Muscle layer of colon (tissue), 2 donors: ENCODE data around the gene GTF2H1.

ENCODE experiments used
- H3K27ac ChIP-seq: one replicate; pipeline ENCODE4 v1.7.0; 2013; ENCODE audit warnings: low read depth, mild to moderate bottlenecking, low read length, moderate library complexity
- H3K27me3 ChIP-seq, 2 donors: one replicate each; pipeline ENCODE4 v1.7.0; 2013; ENCODE audit warnings: low read length in 2 of 2, mild to moderate bottlenecking in 2 of 2; ENCODE audit not compliant: insufficient read depth in 2 of 2, control insufficient read depth in 1 of 2
- H3K36me3 ChIP-seq: one replicate; pipeline ENCODE4 v1.7.0; 2013; ENCODE audit warnings: mild to moderate bottlenecking, low read length; ENCODE audit not compliant: insufficient read depth
- H3K4me1 ChIP-seq: one replicate; pipeline ENCODE4 v1.7.0; 2013; ENCODE audit warnings: mild to moderate bottlenecking, low read length; ENCODE audit not compliant: insufficient read depth
- H3K4me3 ChIP-seq, 2 donors: one replicate each; pipeline ENCODE4 v1.7.0; 2013; ENCODE audit warnings: low read length in 2 of 2, low read depth in 1 of 2, mild to moderate bottlenecking in 1 of 2, moderate library complexity in 1 of 2
- H3K9ac ChIP-seq: one replicate; pipeline ENCODE4 v1.7.0; 2013; ENCODE audit warnings: low read length
- H3K9me3 ChIP-seq: one replicate; pipeline ENCODE4 v1.7.0; 2013; ENCODE audit warnings: mild to moderate bottlenecking, low read length
- donor health status: abdominal sarcoma.
- donor health status: Adenocarcinoma of cecum.

GTF2H1 gene

GRCh38 chr11:18361154-18361553, 38.8 kb downstream of the GTF2H1 start:
- H3K4me3 ChIP-seq: no peak overlapping the region
- no peak overlapping the region for H3K9ac ChIP-seq
- H3K36me3 ChIP-seq: peaks cover 66% of the 10 kb centered on the region
- H3K9me3 ChIP-seq: no peaks in the 10 kb centered on the region
- H3K4me1 ChIP-seq: no peaks in the 10 kb centered on the region
- no peak overlapping the region for H3K27ac ChIP-seq
- no peaks in the 10 kb centered on the region for H3K27me3 ChIP-seq

GRCh38 chr11:18364495-18365073, 42.2 kb downstream of the GTF2H1 start:
- H3K4me3 ChIP-seq: no peak overlapping the region
- no peaks in the 10 kb centered on the region for H3K9me3 ChIP-seq
- H3K36me3 ChIP-seq: peaks cover 44% of the 10 kb centered on the region
- H3K27me3 ChIP-seq: no peaks in the 10 kb centered on the region
- H3K9ac ChIP-seq: no peak overlapping the region
- no peaks in the 10 kb centered on the region for H3K4me1 ChIP-seq
- no peak overlapping the region for H3K27ac ChIP-seq

GRCh38 chr11:18365741-18366140, 43.4 kb downstream of the GTF2H1 start:
- H3K4me1 ChIP-seq: no peaks in the 10 kb centered on the region
- no peak overlapping the region for H3K4me3 ChIP-seq
- H3K36me3 ChIP-seq: peaks cover 43% of the 10 kb centered on the region
- no peak overlapping the region for H3K9ac ChIP-seq
- H3K27me3 ChIP-seq: no peaks in the 10 kb centered on the region
- H3K27ac ChIP-seq: no peak overlapping the region
- H3K9me3 ChIP-seq: no peaks in the 10 kb centered on the region

- H3K4me1 ChIP-seq: no peaks in the 10 kb centered on the region
- no peaks in the 10 kb centered on the region for H3K27me3 ChIP-seq
- no peak overlapping the region for H3K9ac ChIP-seq
- H3K4me3 ChIP-seq: no peak overlapping the region
- H3K27ac ChIP-seq: no peak overlapping the region
- no peaks in the 10 kb centered on the region for H3K9me3 ChIP-seq
- H3K36me3 ChIP-seq: peaks cover 39% of the 10 kb centered on the region
Observed at GRCh38 chr11:18366286-18366685, 43.9 kb downstream of the GTF2H1 start.

- Histone ChIP-seq H3K36me3 (peaks cover 29% of the 10 kb centered on the region), H3K4me3 (no peak overlapping the region), H3K4me1 (no peaks in the 10 kb centered on the region), H3K9me3 (no peaks in the 10 kb centered on the region), H3K9ac (no peak overlapping the region), H3K27ac (no peak overlapping the region), H3K27me3 (no peaks in the 10 kb centered on the region)
Observed at GRCh38 chr11:18367431-18367830, 45.1 kb downstream of the GTF2H1 start.

- Histone ChIP-seq H3K36me3 (peaks cover 27% of the 10 kb centered on the region), H3K4me3 (no peak overlapping the region), H3K27ac (no peak overlapping the region), H3K9me3 (no peaks in the 10 kb centered on the region), H3K9ac (no peak overlapping the region), H3K4me1 (no peaks in the 10 kb centered on the region), H3K27me3 (no peaks in the 10 kb centered on the region)
Observed at GRCh38 chr11:18368221-18368620, 45.9 kb downstream of the GTF2H1 start.

- Histone ChIP-seq H3K4me1 (no peaks in the 10 kb centered on the region), H3K4me3 (no peak overlapping the region), H3K27ac (no peak overlapping the region), H3K9ac (no peak overlapping the region), H3K27me3 (no peaks in the 10 kb centered on the region), H3K9me3 (no peaks in the 10 kb centered on the region), H3K36me3 (peaks cover 19% of the 10 kb centered on the region)
Observed at GRCh38 chr11:18369398-18369797, 47.0 kb downstream of the GTF2H1 start.

- Histone ChIP-seq H3K27me3 (no peaks in the 10 kb centered on the region), H3K9ac (no peak overlapping the region), H3K36me3 (peaks cover 5% of the 10 kb centered on the region), H3K4me1 (no peaks in the 10 kb centered on the region), H3K27ac (no peak overlapping the region), H3K4me3 (no peak overlapping the region), H3K9me3 (no peaks in the 10 kb centered on the region)
Observed at GRCh38 chr11:18371279-18371678, 48.9 kb downstream of the GTF2H1 start.

GRCh38 chr11:18372201-18372600, 49.8 kb downstream of the GTF2H1 start:
- Histone ChIP-seq H3K4me1 (no peaks in the 10 kb centered on the region), H3K27me3 (no peaks in the 10 kb centered on the region), H3K9me3 (no peaks in the 10 kb centered on the region), H3K9ac (no peak overlapping the region), H3K4me3 (no peak overlapping the region), H3K27ac (no peak overlapping the region), H3K36me3 (peaks cover 3% of the 10 kb centered on the region)

GRCh38 chr11:18374956-18375355, 52.6 kb downstream of the GTF2H1 start:
- Histone ChIP-seq H3K27ac (no peak overlapping the region), H3K9ac (no peak overlapping the region), H3K27me3 (no peaks in the 10 kb centered on the region), H3K36me3 (no peaks in the 10 kb centered on the region), H3K4me3 (no peak overlapping the region), H3K9me3 (no peaks in the 10 kb centered on the region), H3K4me1 (no peaks in the 10 kb centered on the region)

- H3K9ac ChIP-seq: no peak overlapping the region
- H3K9me3 ChIP-seq: no peaks in the 10 kb centered on the region
- no peaks in the 10 kb centered on the region for H3K4me1 ChIP-seq
- no peak overlapping the region for H3K4me3 ChIP-seq
- no peaks in the 10 kb centered on the region for H3K36me3 ChIP-seq
- no peak overlapping the region for H3K27ac ChIP-seq
- no peaks in the 10 kb centered on the region for H3K27me3 ChIP-seq
Observed at GRCh38 chr11:18375941-18376340, 53.6 kb downstream of the GTF2H1 start.

GRCh38 chr11:18379201-18379600, 56.8 kb downstream of the GTF2H1 start:
- Histone ChIP-seq H3K4me1 (peaks cover 16% of the 10 kb centered on the region), H3K27ac (no peak overlapping the region), H3K36me3 (no peaks in the 10 kb centered on the region), H3K27me3 (no peaks in the 10 kb centered on the region), H3K4me3 (no peak overlapping the region), H3K9ac (no peak overlapping the region), H3K9me3 (no peaks in the 10 kb centered on the region)
